T-helper 1 cell (primary cell): Measurements from ENCODE around the gene BASP1.
"Not testable (repeated sequence)": the region's sequence is repeated elsewhere in the genome, so short reads cannot be mapped to it uniquely, and the experiment has no call there.

ENCODE experiments used
- DNase-seq, 5 donors: peaks; one replicate each; pipeline ENCODE4 v3.0.0-alpha.2; 2012 to 2020

Gene BASP1

DNA sequence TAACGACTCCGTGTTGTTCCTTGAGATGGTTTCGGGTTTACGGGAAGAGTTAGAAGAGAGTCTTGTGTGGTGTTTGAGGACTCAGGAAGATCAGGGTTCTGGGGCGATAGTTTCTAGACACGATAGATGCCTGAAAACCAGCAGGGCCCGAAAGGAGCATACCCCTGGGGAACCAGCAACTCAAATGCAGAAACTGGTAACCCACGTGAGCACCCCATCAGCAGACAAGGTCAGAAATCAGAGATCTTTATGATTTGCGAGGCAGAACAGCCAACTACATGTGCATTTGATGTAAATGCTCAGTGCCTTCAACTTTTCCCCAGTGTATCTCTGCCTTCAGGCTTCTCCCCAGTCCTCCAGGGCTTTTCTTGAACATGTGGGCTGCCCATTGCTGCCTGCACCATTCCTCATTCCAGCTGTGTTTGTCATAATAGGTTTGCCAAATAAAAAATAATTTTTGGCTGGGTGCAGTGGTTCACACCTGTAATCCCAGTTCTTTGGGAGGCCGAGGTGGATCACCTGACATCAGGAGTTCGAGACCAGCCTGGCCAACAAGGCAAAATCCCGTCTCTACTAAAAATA lies 75.1 kb downstream of the BASP1 start:
- no peak for DNase-seq

GRCh38 chr5:17294639-17295311 lies 77.3 kb downstream of the BASP1 start:
- DNase-seq: no peak

GRCh38 chr5:17295671-17296070 lies 78.2 kb downstream of the BASP1 start:
- DNase-seq: no peak

DNA sequence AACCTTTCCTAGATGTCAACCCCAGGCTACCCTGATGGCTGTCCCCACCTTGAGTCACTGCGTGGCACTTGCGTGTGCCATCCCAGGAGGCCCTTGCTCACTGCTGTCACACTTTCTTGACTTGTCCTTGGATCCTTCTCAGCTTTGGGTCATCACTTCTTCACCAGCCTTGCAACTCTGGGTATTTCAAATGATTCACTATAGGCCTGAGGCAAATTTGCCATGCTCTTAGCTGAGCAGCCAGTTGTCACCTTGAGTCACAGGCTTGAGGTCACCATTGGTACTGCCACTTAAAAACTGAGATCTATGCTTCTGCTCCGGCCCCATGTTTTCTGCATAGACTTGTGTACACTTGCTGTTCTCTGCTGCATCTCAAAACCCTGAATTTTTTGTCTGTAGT lies 84.7 kb downstream of the BASP1 start:
- DNase-seq: no peak

DNA sequence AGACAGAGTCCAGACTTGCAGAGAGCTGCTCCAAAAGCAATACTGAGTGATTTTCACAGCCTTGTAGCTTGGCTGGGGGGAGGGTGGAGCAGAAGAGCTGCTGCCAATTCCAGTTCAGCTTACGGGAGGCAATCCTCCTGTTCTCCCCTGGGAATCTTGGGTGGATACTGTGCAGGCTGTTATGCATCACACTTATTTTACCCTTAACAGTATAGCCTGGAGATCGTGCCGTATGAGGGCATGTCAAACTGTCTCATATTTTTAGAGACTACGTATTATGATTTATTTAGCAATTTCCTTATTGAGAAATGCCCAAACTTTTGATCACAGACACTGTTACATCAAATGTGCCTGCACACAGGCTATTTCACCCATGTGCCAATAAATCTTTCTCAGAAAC lies 85.2 kb downstream of the BASP1 start:
- DNase-seq: no peak

- DNase-seq: no peak
Observed at GRCh38 chr5:17304282-17304681, 86.9 kb downstream of the BASP1 start.

- DNase-seq: no peak
Observed at GRCh38 chr5:17305017-17305416, 87.6 kb downstream of the BASP1 start.

DNA sequence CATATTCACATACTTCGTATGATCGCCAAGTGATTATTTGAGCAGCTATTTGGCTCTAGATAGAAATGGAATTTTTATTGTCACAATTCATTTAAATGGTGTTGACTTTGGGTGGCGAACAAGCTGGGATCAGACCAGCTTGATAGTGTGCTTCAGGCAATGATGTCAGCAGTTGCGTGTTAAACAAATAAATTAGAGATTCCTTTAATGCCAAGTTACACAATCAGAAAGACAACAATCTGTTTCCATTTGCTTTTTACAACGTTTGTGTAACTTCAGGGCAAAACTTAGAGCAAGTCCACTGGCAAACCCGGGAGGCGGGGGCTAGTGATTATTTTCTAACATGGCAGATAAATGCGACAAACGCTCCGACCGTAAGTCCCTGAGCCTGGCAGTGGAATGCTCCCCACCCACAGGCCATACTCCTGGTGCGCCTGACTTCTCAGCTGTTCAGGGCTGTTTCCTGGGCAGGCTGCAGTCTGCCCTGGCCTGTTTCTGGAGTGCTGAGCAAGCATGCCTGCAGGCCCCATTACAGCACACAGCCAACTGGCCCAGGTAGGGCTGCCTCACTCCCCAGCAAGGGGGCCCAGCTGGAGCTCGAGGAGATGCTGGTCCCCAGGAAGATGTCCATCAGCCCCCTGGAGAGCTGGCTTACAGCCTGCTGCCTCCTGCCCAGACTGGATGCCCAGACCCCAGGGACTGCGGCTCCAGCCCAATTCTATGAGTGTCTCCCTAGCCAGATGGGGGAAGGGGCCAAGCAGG lies 88.7 kb downstream of the BASP1 start:
- no peak for DNase-seq

DNA sequence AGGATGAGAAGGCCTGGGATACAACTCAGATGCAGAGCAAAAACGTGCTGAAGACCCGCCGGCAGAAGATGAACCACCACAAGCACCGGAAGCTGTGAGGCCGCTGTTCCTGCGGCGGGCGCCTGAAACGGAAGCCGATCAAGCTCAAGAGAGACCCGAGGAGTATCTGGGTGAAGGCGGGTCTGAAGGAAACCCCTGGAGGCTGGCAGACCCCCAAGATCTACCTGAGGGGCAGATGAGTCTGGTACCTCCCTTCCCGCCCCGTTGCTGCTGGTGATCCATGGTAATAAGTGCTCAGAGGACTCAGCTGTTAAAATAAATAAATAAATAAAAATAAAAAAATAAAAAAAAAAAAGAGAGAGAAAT lies 89.3 kb downstream of the BASP1 start:
- DNase-seq: no peak

GRCh38 chr5:17307440-17307839 lies 90.0 kb downstream of the BASP1 start:
- DNase-seq: not testable (repeated sequence)

DNA sequence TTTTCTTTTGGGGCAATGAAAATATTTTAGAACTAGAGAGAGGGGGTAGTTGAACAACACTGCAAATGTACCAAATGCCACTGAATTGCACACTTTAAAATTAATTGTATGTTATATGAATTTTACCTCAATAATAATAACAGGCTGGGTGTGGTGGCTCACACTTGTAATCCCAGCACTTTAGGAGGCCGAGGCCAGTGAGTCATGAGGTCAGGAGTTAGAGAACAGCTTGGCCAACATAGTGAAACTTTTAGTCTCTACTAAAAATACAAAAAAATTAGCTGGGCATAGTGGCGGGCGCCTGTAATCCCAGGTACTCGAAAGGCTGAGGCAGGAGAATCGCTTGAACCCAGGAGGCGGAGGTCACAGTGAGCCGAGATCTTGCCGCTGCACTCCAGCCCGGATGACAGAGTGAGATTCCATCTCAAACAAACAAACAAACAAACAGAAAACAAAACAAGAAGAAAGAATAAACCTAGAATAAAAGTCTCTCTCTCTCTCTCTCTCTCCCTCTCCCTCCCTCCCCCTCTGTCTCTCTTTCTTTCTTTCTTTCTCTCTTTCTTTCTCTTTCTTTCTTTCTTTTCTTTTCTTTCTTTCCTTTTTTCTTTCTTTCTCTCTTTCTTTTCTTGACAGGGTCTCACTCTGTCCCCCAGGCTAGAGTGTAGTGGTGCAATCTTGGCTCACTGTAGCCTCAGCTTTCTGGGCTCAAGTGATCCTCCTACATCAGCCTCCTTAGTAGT lies 91.1 kb downstream of the BASP1 start:
- DNase-seq: no peak

DNA sequence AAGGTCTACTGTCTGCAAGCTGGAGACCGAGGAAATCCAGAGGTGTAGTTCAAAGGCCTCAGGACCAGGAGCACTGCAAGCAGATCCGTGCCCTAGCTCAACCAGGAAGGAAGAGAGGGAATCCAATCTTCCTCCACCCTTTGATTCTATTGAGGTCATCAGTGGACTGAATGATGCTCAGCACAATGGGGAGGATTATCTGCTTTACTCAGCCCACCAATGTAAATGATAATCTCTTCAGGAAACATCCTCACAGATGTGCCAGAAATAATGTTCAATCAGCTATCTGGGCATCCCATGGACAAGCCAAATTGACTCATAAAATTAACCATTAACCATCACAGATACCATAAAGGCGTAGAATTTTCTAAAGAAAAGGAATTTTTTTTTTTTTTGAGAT lies 92.0 kb downstream of the BASP1 start:
- no peak for DNase-seq

- not testable (repeated sequence) for DNase-seq
Observed at GRCh38 chr5:17310502-17310901, 93.1 kb downstream of the BASP1 start.

DNA sequence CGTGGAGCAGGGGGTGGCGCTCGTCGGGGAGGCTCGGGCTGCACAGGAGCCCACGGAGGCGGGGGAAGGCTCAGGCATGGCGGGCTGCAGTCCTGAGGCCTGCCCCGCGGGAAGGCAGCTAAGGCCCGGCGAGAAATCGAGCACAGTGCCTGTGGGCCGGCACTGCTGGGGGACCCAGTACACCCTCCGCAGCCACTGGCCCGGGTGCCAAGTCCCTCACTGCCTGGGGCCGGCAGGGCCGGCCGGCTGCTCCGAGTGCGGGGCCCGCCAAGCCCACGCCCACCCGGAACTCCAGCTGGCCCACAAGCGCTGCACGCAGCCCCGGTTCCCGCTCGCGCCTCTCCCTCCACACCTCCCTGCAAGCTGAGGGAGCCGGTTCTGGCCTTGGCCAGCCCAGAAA lies 94.4 kb downstream of the BASP1 start:
- not testable (repeated sequence) for DNase-seq

DNA sequence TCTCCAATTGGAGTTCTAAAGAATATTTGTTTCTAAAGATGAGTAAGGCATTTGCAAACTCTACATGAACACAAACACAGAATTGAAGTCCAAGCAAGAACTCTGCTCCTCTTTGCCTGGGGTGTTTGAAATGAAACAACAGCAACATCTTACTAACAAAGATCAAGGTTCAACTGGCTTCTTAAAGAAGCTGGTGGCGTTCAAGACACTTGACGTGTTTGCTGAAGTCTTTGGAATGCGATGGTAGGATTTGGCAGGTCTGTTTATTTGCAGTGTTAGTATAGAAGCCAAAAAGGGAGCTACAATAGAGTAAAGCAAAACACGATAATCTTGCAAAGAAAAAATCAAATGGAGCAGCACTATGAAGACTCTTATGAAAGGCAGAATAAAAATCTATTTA lies 94.9 kb downstream of the BASP1 start:
- no peak for DNase-seq

GRCh38 chr5:17314907-17315471 lies 97.6 kb downstream of the BASP1 start:
- no peak for DNase-seq

GRCh38 chr5:17315710-17316221 lies 98.3 kb downstream of the BASP1 start:
- DNase-seq: no peak

- no peak for DNase-seq
Observed at GRCh38 chr5:17316970-17317459, 99.6 kb downstream of the BASP1 start.

DNA sequence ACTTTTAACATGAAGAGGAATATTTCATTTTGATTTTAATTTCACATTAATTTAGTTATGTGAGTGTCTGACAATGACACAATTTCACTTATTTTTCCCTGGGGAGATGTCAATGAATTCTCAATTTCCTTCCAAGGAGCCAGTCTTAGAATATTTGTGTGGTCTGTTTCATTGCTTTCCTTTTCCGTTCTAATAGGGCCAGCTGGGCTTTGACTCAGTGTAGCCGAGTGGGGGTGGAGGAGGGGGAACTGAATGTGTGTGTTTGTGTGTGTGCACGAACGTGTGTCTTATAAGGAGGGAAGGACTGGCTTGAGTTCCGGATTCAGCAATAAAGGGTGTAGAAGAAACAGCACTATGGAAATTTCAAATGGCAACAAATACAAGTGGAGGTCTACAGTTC lies 100.0 kb downstream of the BASP1 start:
- DNase-seq: no peak

DNA sequence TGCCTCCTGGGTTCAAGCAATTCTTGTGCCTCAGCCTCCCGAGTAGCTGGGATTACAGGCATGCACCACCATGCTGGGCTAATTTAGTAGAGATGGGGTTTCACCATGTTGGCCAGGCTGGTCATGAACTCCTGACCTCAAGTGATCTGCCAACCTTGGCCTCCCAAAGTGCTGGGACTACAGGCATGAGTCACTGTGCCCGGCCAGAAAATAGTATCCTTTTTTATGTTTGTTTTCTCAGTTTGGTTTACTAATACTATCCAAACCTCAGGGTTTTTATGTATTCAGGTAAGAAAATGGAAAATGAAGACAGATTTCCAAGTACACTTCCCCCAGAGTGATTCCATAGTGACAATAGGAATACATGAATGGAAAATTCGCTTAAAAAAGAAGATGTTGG lies 101.7 kb downstream of the BASP1 start:
- not testable (repeated sequence) for DNase-seq

DNA sequence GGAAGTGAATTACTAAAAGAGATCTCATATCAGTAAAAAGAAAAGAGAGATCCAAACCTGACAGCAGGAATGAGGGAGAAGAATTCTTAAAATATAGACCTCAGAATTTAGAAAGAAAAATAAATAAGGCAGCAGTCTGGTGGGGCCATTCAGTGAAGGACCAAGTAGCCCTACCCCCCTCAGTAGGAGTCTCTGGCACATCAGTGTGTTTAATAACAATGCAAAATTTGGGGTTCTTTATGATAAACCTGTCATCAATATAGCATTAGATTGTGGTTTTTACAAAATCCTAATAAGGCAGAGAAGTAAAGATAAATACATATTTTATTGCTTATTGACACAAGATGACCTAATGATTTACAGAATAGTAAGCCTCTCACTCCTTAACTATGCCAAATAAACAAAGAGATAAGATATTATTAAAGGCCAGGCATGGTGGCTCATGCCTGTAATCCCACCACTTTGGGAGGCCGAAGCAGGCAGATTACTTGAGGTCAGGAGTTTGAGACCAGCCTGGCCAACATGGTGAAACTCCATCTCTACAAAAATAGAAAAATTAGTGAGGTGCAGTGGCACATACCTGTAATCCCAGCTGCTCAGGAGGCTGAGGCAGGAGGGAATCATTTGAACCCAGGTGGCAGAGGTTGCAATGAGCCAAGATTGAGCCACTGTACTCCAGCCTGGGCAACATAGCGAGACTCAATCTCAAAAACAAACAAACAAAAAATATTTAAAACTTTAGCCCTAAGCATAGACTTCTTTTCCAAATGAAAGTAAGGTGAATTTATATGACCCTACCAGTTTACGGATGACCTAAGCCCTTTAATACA lies 108.6 kb downstream of the BASP1 start:
- no peak for DNase-seq
